SK-N-SH treated with all-trans-retinoic acid at 6 μM for 48 hours (cell line): ENCODE measurements around the gene PHRF1.

Experiments used
- ESRRG ChIP-seq: fragments of 250-450 bp; sonication (Bioruptor Pico); IDR thresholded peaks from 2 replicates; pipeline ENCODE4 v1.6.1; 2021; ENCODE audit warnings: mild to moderate bottlenecking
- SNAI2 ChIP-seq: fragments of 250-450 bp; sonication (Bioruptor Pico); IDR thresholded peaks from 2 replicates; pipeline ENCODE4 v1.5.0; 2020; ENCODE audit warnings: mild to moderate bottlenecking, moderate library complexity
- TF ChIP-seq, protein P1 (sequence below): fragments of 250-450 bp; sonication (Bioruptor Pico); IDR thresholded peaks from 2 replicates; pipeline ENCODE4 v1.5.1; 2020; ENCODE audit warnings: low read depth, mild to moderate bottlenecking, moderate library complexity

GRCh38 chr11:653837-654236, 77.6 kb downstream of the PHRF1 start:
- TF ChIP-seq SNAI2 (no peak), ESRRG (CRISPR knock-in tag) (no peak)
- TF ChIP-seq, protein P1, sequence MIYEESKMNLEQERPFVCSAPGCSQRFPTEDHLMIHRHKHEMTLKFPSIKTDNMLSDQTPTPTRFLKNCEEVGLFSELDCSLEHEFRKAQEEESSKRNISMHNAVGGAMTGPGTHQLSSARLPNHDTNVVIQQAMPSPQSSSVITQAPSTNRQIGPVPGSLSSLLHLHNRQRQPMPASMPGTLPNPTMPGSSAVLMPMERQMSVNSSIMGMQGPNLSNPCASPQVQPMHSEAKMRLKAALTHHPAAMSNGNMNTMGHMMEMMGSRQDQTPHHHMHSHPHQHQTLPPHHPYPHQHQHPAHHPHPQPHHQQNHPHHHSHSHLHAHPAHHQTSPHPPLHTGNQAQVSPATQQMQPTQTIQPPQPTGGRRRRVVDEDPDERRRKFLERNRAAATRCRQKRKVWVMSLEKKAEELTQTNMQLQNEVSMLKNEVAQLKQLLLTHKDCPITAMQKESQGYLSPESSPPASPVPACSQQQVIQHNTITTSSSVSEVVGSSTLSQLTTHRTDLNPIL, result no peak
